ENCODE measurements around the gene TUBB4B. TPM values are rescaled to one million over a fixed set of nuclear protein-coding genes. Genes with fewer than 3 reads are reported as not detected.
A peak's percentile ranks its signal among the peaks of the same experiment; 100 is the strongest.

TUBB4B gene
- total RNA-seq, 4 donors from 2014 or later: 223 to 390 (median 348) TPM

DNA sequence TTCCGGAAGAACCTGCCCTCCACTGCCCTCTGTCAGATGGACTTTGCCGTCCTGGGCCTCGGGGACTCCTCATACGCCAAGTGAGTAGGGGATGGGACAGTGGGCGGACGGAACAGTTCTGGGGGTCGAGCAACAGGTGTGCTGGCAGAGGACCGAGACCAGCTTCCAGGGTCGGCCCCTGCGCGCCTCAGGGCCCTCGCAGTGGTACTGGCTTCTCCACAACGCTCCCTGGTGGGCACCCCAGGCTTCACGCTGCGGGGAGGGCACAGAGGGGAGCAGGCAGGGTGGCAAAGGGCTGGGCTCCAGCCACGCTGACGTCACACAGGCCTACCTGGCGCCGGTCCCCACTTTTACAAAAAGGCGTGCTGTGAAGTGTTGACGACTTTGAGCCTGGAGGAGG, 28.6 kb upstream of the TUBB4B start:
- no peak overlapping the region for H3K27ac ChIP-seq
- H3K9me3 ChIP-seq: no peaks in the 10 kb centered on the region
- H3K4me1 ChIP-seq: peaks cover 0 to 10% (median 8%) of the 10 kb centered on the region in 4 donors
- no peak overlapping the region for H3K4me3 ChIP-seq
- DNase-seq: no peak
- TF ChIP-seq EP300 (IDR thresholded peaks at IDR 0.05; ENCODE audit: low read depth) (no peak), POLR2A (IDR thresholded peaks at IDR 0.05) (no peak), POLR2AphosphoS5 (IDR thresholded peaks at IDR 0.05) (no peak), CTCF (IDR thresholded peaks at IDR 0.05) (no peak)
- WGBS, 2 donors (ENCODE audit: low coverage in 1 of 2): 75% methylated on average over 21 of the region's 21 CpGs; no CpG with 5 or more reads in 1 of the 2 donors
- H3K27me3 ChIP-seq: no peaks in the 10 kb centered on the region
- in situ Hi-C loops (cut with MboI; ENCODE audit: low pct_ligation_motif_present in 1 of 4, low pct_unique_long_range_greater_than_20kb in 1 of 4, low sequenced_read_pairs in 3 of 4) (loop anchor here in 1 of 4 donors (25.0 kb wide), 1 partner anchor 100 kb away; the partner anchor contains the start of gene DPP7), intact Hi-C loops (cut with DNase I; ENCODE audit: low total_unique reads) (no loop called here)
- no peaks in the 10 kb centered on the region for H3K36me3 ChIP-seq

DNA sequence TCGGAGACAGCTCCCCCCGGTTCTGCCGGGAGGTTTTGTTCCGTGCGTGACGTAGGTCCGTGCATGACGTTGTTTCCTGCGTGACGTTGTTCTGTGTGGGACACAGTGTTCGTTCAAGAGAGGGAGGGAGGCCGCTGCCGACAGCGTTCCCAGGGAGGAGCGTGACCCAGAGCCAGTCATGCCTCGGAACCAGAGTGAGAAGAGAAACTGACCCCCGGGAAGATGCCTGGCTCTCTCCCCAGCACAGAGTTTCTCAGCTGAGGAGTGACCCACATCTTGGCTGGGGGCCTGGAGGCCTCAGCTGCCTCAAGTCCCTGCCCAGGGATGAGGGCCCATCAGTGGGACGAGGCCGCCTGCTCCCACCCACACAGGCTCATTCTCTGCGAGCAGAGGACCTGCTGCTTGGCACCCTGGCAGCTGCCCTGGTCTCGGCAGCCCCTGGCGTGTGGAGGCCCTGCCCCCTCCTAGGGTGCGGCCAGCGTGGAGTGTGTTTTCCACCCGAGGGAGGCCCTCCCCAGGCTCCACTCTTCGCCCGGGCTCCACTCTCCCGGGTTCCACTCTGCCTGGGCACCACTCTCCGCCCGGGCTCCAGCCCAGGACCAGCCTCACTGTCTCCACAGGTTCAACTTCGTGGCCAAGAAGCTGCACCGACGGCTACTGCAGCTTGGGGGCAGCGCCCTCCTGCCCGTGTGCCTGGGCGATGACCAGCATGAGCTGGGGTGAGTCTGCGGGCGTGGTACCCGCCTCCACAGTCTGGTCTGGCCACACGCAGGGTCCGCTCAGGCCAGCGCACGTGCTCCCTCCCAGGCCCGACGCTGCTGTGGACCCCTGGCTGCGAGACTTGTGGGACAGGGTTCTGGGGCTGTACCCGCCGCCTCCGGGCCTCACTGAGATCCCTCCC, 27.7 kb upstream of the TUBB4B start:
- in situ Hi-C loops (cut with MboI; ENCODE audit: low pct_ligation_motif_present in 1 of 4, low pct_unique_long_range_greater_than_20kb in 1 of 4, low sequenced_read_pairs in 3 of 4): loop anchor here in 1 of 4 donors (25.0 kb wide), 1 partner anchor 101 kb away; the partner anchor contains the start of gene DPP7
- TF ChIP-seq EP300 (IDR thresholded peaks at IDR 0.05; ENCODE audit: low read depth): no peak
- no peak for TF ChIP-seq POLR2AphosphoS5 (IDR thresholded peaks at IDR 0.05)
- peak in 1 of 5 experiments; percentile 10 for TF ChIP-seq CTCF (IDR thresholded peaks at IDR 0.05)
- no peak for TF ChIP-seq POLR2A (IDR thresholded peaks at IDR 0.05)
- intact Hi-C loops (cut with DNase I; ENCODE audit: low total_unique reads): no loop called here
- Histone ChIP-seq H3K4me3 (no peak overlapping the region), H3K27ac (no peak overlapping the region), H3K27me3 (no peaks in the 10 kb centered on the region), H3K36me3 (no peaks in the 10 kb centered on the region), H3K4me1 (peaks cover 0 to 19% (median 16%) of the 10 kb centered on the region in 4 donors), H3K9me3 (no peaks in the 10 kb centered on the region)
- WGBS, 2 donors (ENCODE audit: low coverage in 1 of 2): 88% methylated on average over 49 of the region's 49 CpGs; no CpG with 5 or more reads in 1 of the 2 donors
- DNase-seq: no peak

GRCh38 chr9:137214620-137215019, 26.5 kb upstream of the TUBB4B start:
- in situ Hi-C loops (cut with MboI; ENCODE audit: low pct_ligation_motif_present in 1 of 4, low pct_unique_long_range_greater_than_20kb in 1 of 4, low sequenced_read_pairs in 3 of 4) (loop anchor here in 1 of 4 donors (25.0 kb wide), 1 partner anchor 102 kb away; the partner anchor contains the start of gene DPP7), intact Hi-C loops (cut with DNase I; ENCODE audit: low total_unique reads) (no loop called here)
- DNase-seq: no peak
- no peak overlapping the region for H3K4me3 ChIP-seq
- H3K4me1 ChIP-seq: peaks cover 0 to 25% (median 24%) of the 10 kb centered on the region in 4 donors
- no peaks in the 10 kb centered on the region for H3K27me3 ChIP-seq
- H3K36me3 ChIP-seq: no peaks in the 10 kb centered on the region
- no peaks in the 10 kb centered on the region for H3K9me3 ChIP-seq
- TF ChIP-seq EP300 (IDR thresholded peaks at IDR 0.05; ENCODE audit: low read depth) (no peak), CTCF (IDR thresholded peaks at IDR 0.05) (no peak), POLR2A (IDR thresholded peaks at IDR 0.05) (no peak), POLR2AphosphoS5 (IDR thresholded peaks at IDR 0.05) (no peak)
- no peak overlapping the region for H3K27ac ChIP-seq
- WGBS, 2 donors (ENCODE audit: low coverage in 1 of 2): 91% methylated on average over 19 of the region's 19 CpGs; no CpG with 5 or more reads in 1 of the 2 donors

- H3K36me3 ChIP-seq: no peaks in the 10 kb centered on the region
These were observed 25.7 kb upstream of the TUBB4B start for GRCh38 chr9:137215196-137215986.

More at GRCh38 chr9:137215196-137215986, 25.7 kb upstream of the TUBB4B start:
- in situ Hi-C loops (cut with MboI; ENCODE audit: low pct_ligation_motif_present in 1 of 4, low pct_unique_long_range_greater_than_20kb in 1 of 4, low sequenced_read_pairs in 3 of 4): loop anchor here in 1 of 4 donors (25.0 kb wide), 1 partner anchor 103 kb away; the partner anchor contains the start of gene DPP7
- DNase-seq: no peak
- Histone ChIP-seq H3K27me3 (no peaks in the 10 kb centered on the region), H3K4me1 (peaks cover 0 to 25% (median 24%) of the 10 kb centered on the region in 4 donors), H3K27ac (no peak overlapping the region), H3K4me3 (no peak overlapping the region), H3K9me3 (no peaks in the 10 kb centered on the region)
- intact Hi-C loops (cut with DNase I; ENCODE audit: low total_unique reads): no loop called here
- WGBS, 2 donors (ENCODE audit: low coverage in 1 of 2): 90 to 94% methylated on average over 2 to 15 of the region's 22 CpGs
- no peak for TF ChIP-seq POLR2AphosphoS5 (IDR thresholded peaks at IDR 0.05)
- TF ChIP-seq POLR2A (IDR thresholded peaks at IDR 0.05): no peak
- TF ChIP-seq EP300 (IDR thresholded peaks at IDR 0.05; ENCODE audit: low read depth): no peak
- no peak for TF ChIP-seq CTCF (IDR thresholded peaks at IDR 0.05)
